Stomach (tissue), 9 donors: ENCODE measurements around the gene TMTC1. TPM values are rescaled to one million over a fixed set of nuclear protein-coding genes. Genes with fewer than 3 reads are reported as not detected.

Experiments used
- DNase-seq, 2 donors: peaks; one replicate each; pipeline versions ENCODE4 v3.0.0 to v3.0.0-alpha.2; 2013 to 2019
- H3K27ac ChIP-seq, 5 donors: fragments of 200-600 bp in 4 of 5; sonication (generic) in 4 of 5; one replicate each; pipeline ENCODE4 v1.5.1; 2013 to 2019; ENCODE audit warnings: mild to moderate bottlenecking in 1 of 5, moderate library complexity in 1 of 5
- H3K27me3 ChIP-seq, 3 donors: fragments of 200-600 bp; sonication (generic); one replicate each; pipeline ENCODE4 v1.5.1; 2017 to 2019; ENCODE audit warnings: mixed run types in 1 of 3
- H3K36me3 ChIP-seq, 4 donors: fragments of 200-600 bp; sonication (generic); 1 replicate in 3 of 4; 2 replicates in 1 of 4; pipeline ENCODE4 v1.5.1; 2016 to 2019
- H3K4me1 ChIP-seq, 4 donors: fragments of 200-600 bp; sonication (generic); one replicate each; pipeline ENCODE4 v1.5.1; 2016 to 2019
- H3K4me3 ChIP-seq, 4 donors: fragments of 200-600 bp; sonication (generic) in 3 of 4; one replicate each; pipeline ENCODE4 v1.5.1; 2016 to 2019; ENCODE audit warnings: mild to moderate bottlenecking in 1 of 4
- H3K9me3 ChIP-seq, 4 donors: fragments of 200-600 bp; sonication (generic); one replicate each; pipeline ENCODE4 v1.5.1; 2016 to 2019
- EP300 ChIP-seq: sonication (generic); formaldehyde crosslinking; IDR thresholded peaks from one replicate; pipeline ENCODE4 v1.6.1; 2017; ENCODE audit warnings: antibody characterized with exemption
- POLR2A ChIP-seq, 4 donors: fragments of 450-650 bp; IDR thresholded peaks; one replicate each; pipeline ENCODE4 v1.6.1; 2016; ENCODE audit warnings: antibody characterized with exemption in 4 of 4, control low read depth in 2 of 4, mild to moderate bottlenecking in 1 of 4, moderate library complexity in 1 of 4
- POLR2AphosphoS5 ChIP-seq, 3 donors: sonication (generic); formaldehyde crosslinking; IDR thresholded peaks; one replicate each; pipeline ENCODE4 v1.6.1; 2016; ENCODE audit warnings: antibody characterized with exemption in 3 of 3
- WGBS, 5 donors: extraction: QIAGEN DNeasy Blood & Tissue Kit in 3 of 5; methylation state at CpG; one replicate each; pipeline versions ENCODE4 v1.1.5 to v1.1.7; 2013 to 2018; 5-methylcytosine and 5-hydroxymethylcytosine counted together
- intact Hi-C: fragments of 100-400 bp; cut with DNase I; formaldehyde crosslinking; loops from one replicate; pipeline ENCODE4 v1.15.1; 2023; ENCODE audit warnings: low total_unique reads
- polyA plus RNA-seq, 3 donors: library from polyadenylated mRNA; stranded (reverse); fragments of 200-250 nt; gene quantifications; one replicate each; pipeline ENCODE4 v1.2.3, GENCODE V29; 2013
- total RNA-seq, 5 donors: library from RNA; depleted of rRNA; stranded (reverse); fragments of >200 nt; gene quantifications; one replicate each; pipeline versions ENCODE4 v1.1.0 to v1.2.3, GENCODE V29; 2014 to 2016
- TF ChIP-seq, protein P1 (sequence below), 7 experiments: fragments of 450-650 bp in 4 of 7; fragments of 200-600 bp in 3 of 7; sonication (generic) in 3 of 7; IDR thresholded peaks; one replicate each; pipeline ENCODE4 v1.5.1; 2016 to 2019; ENCODE audit warnings: antibody characterized with exemption in 7 of 7, control low read depth in 2 of 7, mild to moderate bottlenecking in 1 of 7
- donor health status: healthy with polysubstance abuse.
- donor health status: Bipolar disorder and iron deficiency.
- donor health status: healthy.

Gene TMTC1
- total and polyA plus RNA-seq, 8 donors, result 1.5 to 76.8 (median 19.1) TPM

DNA sequence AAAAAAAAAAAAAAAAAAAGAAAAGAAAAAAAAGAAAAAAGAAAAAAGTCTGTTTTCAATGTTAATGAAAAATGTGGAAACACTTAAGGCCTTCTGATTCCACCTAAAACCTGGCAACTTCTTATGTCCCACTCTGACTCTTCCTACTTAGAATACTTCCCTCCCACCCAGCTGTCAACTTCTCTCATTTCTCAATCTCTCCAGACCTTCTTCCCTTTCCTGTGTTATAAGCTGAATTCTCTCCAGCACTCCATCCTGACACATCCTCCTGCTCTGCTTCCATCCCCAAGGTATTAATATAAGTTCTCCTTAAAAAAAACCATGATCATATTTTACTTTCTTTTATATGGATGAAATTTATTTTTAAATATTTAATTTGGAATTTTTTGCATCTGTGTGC is 20.3 kb upstream of the TMTC1 start:
- intact Hi-C loops, result no loop called here
- Histone ChIP-seq H3K36me3 (no peaks in the 10 kb centered on the region), H3K4me3 (no peak overlapping the region), H3K9me3 (no peaks in the 10 kb centered on the region), H3K4me1 (no peaks in the 10 kb centered on the region), H3K27ac (no peak overlapping the region), H3K27me3 (no peaks in the 10 kb centered on the region)
- TF ChIP-seq, protein P1, sequence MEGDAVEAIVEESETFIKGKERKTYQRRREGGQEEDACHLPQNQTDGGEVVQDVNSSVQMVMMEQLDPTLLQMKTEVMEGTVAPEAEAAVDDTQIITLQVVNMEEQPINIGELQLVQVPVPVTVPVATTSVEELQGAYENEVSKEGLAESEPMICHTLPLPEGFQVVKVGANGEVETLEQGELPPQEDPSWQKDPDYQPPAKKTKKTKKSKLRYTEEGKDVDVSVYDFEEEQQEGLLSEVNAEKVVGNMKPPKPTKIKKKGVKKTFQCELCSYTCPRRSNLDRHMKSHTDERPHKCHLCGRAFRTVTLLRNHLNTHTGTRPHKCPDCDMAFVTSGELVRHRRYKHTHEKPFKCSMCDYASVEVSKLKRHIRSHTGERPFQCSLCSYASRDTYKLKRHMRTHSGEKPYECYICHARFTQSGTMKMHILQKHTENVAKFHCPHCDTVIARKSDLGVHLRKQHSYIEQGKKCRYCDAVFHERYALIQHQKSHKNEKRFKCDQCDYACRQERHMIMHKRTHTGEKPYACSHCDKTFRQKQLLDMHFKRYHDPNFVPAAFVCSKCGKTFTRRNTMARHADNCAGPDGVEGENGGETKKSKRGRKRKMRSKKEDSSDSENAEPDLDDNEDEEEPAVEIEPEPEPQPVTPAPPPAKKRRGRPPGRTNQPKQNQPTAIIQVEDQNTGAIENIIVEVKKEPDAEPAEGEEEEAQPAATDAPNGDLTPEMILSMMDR (IDR thresholded peaks at IDR 0.05), result no peak
- TF ChIP-seq POLR2A (IDR thresholded peaks at IDR 0.05), result no peak
- TF ChIP-seq EP300, result no peak
- no peak for TF ChIP-seq POLR2AphosphoS5 (IDR thresholded peaks at IDR 0.05)
- DNase-seq, result no peak

DNA sequence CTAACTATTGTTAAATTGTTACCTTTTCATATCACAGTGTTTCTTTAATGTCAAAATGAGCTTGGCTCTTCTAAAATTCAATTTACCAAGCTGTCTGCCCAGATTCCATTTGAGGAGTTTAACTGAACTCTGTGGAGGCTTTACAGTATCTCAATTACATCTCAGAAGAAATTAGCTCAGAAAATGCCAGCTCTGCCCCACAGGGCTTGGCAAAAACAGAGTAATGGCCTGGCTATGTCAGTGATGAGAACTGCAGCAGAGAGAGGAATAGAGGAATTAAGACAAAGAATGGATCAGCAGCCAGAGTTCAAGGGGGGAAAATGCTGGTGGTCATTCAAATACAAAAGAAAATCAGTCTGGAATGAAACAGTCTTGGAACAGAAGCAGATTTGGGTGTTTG is 15.8 kb upstream of the TMTC1 start:
- TF ChIP-seq, protein P1 (IDR thresholded peaks at IDR 0.05), result no peak
- no peak for TF ChIP-seq POLR2AphosphoS5 (IDR thresholded peaks at IDR 0.05)
- H3K36me3 ChIP-seq, result no peaks in the 10 kb centered on the region
- no peak overlapping the region for H3K27ac ChIP-seq
- peaks cover 0 to 13% (median 5%) of the 10 kb centered on the region in 4 donors for H3K4me1 ChIP-seq
- no peaks in the 10 kb centered on the region for H3K27me3 ChIP-seq
- DNase-seq, result no peak
- no peak overlapping the region for H3K4me3 ChIP-seq
- intact Hi-C loops, result no loop called here
- no peaks in the 10 kb centered on the region for H3K9me3 ChIP-seq

GRCh38 chr12:29797565-29798355 is 14.0 kb upstream of the TMTC1 start:
- Histone ChIP-seq H3K9me3 (peaks cover 0 to 8% (median 0%) of the 10 kb centered on the region in 4 donors), H3K4me3 (no peak overlapping the region), H3K27ac (peak overlapping the region in 1 of 5 donors; percentile 41), H3K36me3 (no peaks in the 10 kb centered on the region), H3K4me1 (peaks cover 0 to 13% (median 5%) of the 10 kb centered on the region in 4 donors), H3K27me3 (no peaks in the 10 kb centered on the region)
- intact Hi-C loops, result no loop called here
- DNase-seq, result no peak
- TF ChIP-seq EP300 (no peak), POLR2A (IDR thresholded peaks at IDR 0.05) (no peak), POLR2AphosphoS5 (IDR thresholded peaks at IDR 0.05) (no peak)
- TF ChIP-seq, protein P1 (IDR thresholded peaks at IDR 0.05), result no peak
- 58 to 73% (median 68%) methylated on average over 2 of the region's 2 CpGs for WGBS, 5 donors

DNA sequence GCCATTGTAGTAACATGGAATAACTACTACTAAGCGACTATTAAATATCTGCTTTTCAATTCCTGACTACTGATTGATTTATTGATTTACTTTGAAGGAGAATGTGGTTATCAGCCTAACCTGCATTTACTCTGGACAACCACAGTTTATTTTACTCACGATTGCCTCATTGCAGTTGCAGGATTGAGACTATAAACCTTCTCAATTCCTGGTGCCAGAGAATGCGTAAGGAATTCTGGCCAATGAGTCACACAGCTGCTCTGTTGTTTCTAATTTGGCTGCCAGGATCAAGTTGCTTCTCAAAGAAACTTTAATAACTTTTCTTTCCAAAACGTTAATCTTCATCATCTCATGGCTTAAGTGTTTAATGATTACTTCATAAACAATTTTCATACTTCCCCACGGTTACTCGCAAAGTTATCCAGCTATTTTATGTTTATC is 13.1 kb upstream of the TMTC1 start:
- Histone ChIP-seq H3K4me1 (peaks cover 0 to 13% (median 5%) of the 10 kb centered on the region in 4 donors), H3K36me3 (no peaks in the 10 kb centered on the region), H3K27me3 (no peaks in the 10 kb centered on the region), H3K27ac (peak overlapping the region in 1 of 5 donors; percentile 41), H3K4me3 (no peak overlapping the region), H3K9me3 (peaks cover 0 to 17% (median 0%) of the 10 kb centered on the region in 4 donors)
- DNase-seq, result peak in 1 of 2 donors; percentile 76
- intact Hi-C loops, result no loop called here
- WGBS, 5 donors, result 33 to 41% (median 36%) methylated on average over 6 of the region's 6 CpGs
- peak in 2 of 3 donors; percentile 24 to 76 for TF ChIP-seq POLR2AphosphoS5 (IDR thresholded peaks at IDR 0.05)
- no peak for TF ChIP-seq EP300

GRCh38 chr12:29795715-29796114 is 12.0 kb upstream of the TMTC1 start:
- Histone ChIP-seq H3K36me3 (no peaks in the 10 kb centered on the region), H3K27me3 (no peaks in the 10 kb centered on the region), H3K9me3 (peaks cover 0 to 26% (median 0%) of the 10 kb centered on the region in 4 donors), H3K4me3 (no peak overlapping the region), H3K4me1 (peaks cover 0 to 13% (median 5%) of the 10 kb centered on the region in 4 donors), H3K27ac (no peak overlapping the region)
- WGBS, 5 donors, result 53 to 63% (median 61%) methylated on average over 3 of the region's 3 CpGs
- DNase-seq, result no peak
- TF ChIP-seq, protein P1 (IDR thresholded peaks at IDR 0.05), result no peak
- no peak for TF ChIP-seq POLR2AphosphoS5 (IDR thresholded peaks at IDR 0.05)
- no peak for TF ChIP-seq EP300
- TF ChIP-seq POLR2A (IDR thresholded peaks at IDR 0.05), result no peak
- intact Hi-C loops, result no loop called here
